A673 (cell line): Measurements from ENCODE around the gene OVCA2. TPM values are rescaled to one million over a fixed set of nuclear protein-coding genes. Genes with fewer than 3 reads are reported as not detected.

ENCODE experiments used
- BruUV-seq: library from RNA; stranded (reverse); fragments of 400-500 nt; replicated peaks from 2 replicates; lab custom pipeline; 2021; lab: Mats Ljungman, UMichigan
- CTCF ChIA-PET: fragments of 300-600 bp; sonication (Branson Sonifier 250); formaldehyde crosslinking; loops from one replicate; lab custom pipeline; 2022; ENCODE audit warnings: antibody characterized with exemption; lab: Charles Lee
- POLR2A ChIA-PET: fragments of 300-600 bp; sonication (Branson Sonifier 250); formaldehyde crosslinking; loops from one replicate; lab custom pipeline; 2022; ENCODE audit warnings: antibody characterized with exemption; ENCODE audit not compliant: low non-redundant PET; lab: Charles Lee
- DNase-seq: peaks from one replicate; pipeline ENCODE4 v3.0.0-alpha.2; 2015; ENCODE audit warnings: low spot score
- H3K27ac ChIP-seq: fragments of 200-600 bp; sonication (generic); 2 replicates; pipeline ENCODE4 v1.5.1; 2016; ENCODE audit warnings: mixed run types, low read depth, mild to moderate bottlenecking, mixed read lengths, antibody characterized with exemption, low read length; ENCODE audit not compliant: poor library complexity, severe bottlenecking
- H3K27me3 ChIP-seq: fragments of 200-600 bp; sonication (generic); replicated peaks from 2 replicates; pipeline ENCODE4 v1.6.1; 2017; ENCODE audit warnings: mixed run types, low read depth, mild to moderate bottlenecking, mixed read lengths, antibody characterized with exemption, low read length; ENCODE audit not compliant: insufficient read depth, poor library complexity
- H3K36me3 ChIP-seq: fragments of 200-600 bp; sonication (generic); 2 replicates; pipeline ENCODE4 v1.6.1; 2016; ENCODE audit warnings: mixed run types, mild to moderate bottlenecking, mixed read lengths, antibody characterized with exemption, low read length; ENCODE audit not compliant: insufficient read depth, poor library complexity, severe bottlenecking
- H3K4me1 ChIP-seq: fragments of 200-600 bp; sonication (generic); 2 replicates; pipeline ENCODE4 v1.6.1; 2017; ENCODE audit warnings: mixed run types, mild to moderate bottlenecking, mixed read lengths, antibody characterized with exemption, low read length; ENCODE audit not compliant: insufficient read depth, poor library complexity, severe bottlenecking
- H3K4me3 ChIP-seq: fragments of 200-600 bp; sonication (generic); 2 replicates; pipeline ENCODE4 v1.5.1; 2016; ENCODE audit warnings: low read depth, mixed run types, mild to moderate bottlenecking, mixed read lengths, low read length; ENCODE audit not compliant: poor library complexity, severe bottlenecking
- H3K9me3 ChIP-seq: fragments of 200-600 bp; sonication (generic); 2 replicates; pipeline ENCODE4 v1.6.1; 2016; ENCODE audit warnings: mixed run types, low read depth, mild to moderate bottlenecking, mixed read lengths, antibody characterized with exemption, low read length; ENCODE audit not compliant: poor library complexity, severe bottlenecking
- CTCF ChIP-seq: fragments of 300-800, 200-600 bp; sonication (generic); conservative IDR thresholded peaks from 2 replicates; pipeline ENCODE4 v1.5.1; 2017; ENCODE audit warnings: low read depth, mild to moderate bottlenecking, antibody characterized with exemption, low read length, moderate library complexity, mixed read lengths
- EZH2 ChIP-seq: fragments of 200-600 bp; sonication (generic); IDR thresholded peaks from 2 replicates; pipeline ENCODE4 v1.6.1; 2017; ENCODE audit warnings: borderline replicate concordance, low read depth, mild to moderate bottlenecking, mixed read lengths, antibody characterized with exemption, low read length; ENCODE audit not compliant: poor library complexity, severe bottlenecking
- intact Hi-C: fragments of 100-400 bp; cut with micrococcal nuclease; formaldehyde crosslinking; loops from one replicate; pipeline ENCODE4 v1.10.0; 2022; ENCODE audit not compliant: unreplicated experiment
- total RNA-seq: library from RNA; stranded (reverse); gene quantifications from 2 replicates; pipeline ENCODE4 v1.2.3, GENCODE V29; 2021

The OVCA2 gene
- total RNA-seq, 1 experiment from 2014 or later: 30.7 TPM

- intact Hi-C loops: no loop called here
- Histone ChIP-seq H3K36me3 (no peaks in the 10 kb centered on the region), H3K4me1 (peaks cover 21% of the 10 kb centered on the region), H3K27me3 (peaks cover 13% of the 10 kb centered on the region), H3K27ac (no peak overlapping the region), H3K9me3 (no peaks in the 10 kb centered on the region), H3K4me3 (no peak overlapping the region)
- BruUV-seq: no TSS peak
- ChIA-PET POLR2A (no interaction called here), CTCF (no interaction called here)
- DNase-seq: no peak
- TF ChIP-seq EZH2 (no peak), CTCF (no peak)
Measured at GRCh38 chr17:2022647-2023240, 19.1 kb upstream of the OVCA2 start.

DNA sequence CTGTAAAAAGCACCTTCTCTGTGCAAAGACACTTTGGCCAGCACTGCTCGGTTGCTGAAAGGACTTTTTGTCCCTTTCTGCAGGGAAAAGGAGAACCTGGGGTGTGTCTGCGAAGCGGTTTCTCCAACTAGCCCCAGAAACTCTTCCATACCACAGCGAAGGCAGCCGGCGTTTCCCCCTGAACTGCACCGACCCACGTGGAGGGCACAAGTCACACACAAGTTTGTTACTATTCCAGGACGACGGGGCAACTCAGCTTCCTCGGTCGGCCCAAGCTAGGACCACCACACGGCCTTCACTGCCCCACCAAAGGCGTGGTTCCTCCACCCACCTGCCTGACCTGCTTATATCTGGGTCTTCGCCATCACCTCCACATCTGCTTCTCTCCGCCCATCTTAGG, 18.6 kb upstream of the OVCA2 start:
- ChIA-PET POLR2A (interaction anchor here (0.6 kb wide), 1 partner anchor 12 kb away, joined by 4 read pairs; no protein-coding TSS in a partner anchor), CTCF (no interaction called here)
- no peak overlapping the region for H3K4me3 ChIP-seq
- no peak for TF ChIP-seq EZH2
- no peak for TF ChIP-seq CTCF
- DNase-seq: no peak
- peaks cover 13% of the 10 kb centered on the region for H3K27me3 ChIP-seq
- H3K9me3 ChIP-seq: no peaks in the 10 kb centered on the region
- peaks cover 26% of the 10 kb centered on the region for H3K4me1 ChIP-seq
- H3K27ac ChIP-seq: no peak overlapping the region
- BruUV-seq: no TSS peak
- intact Hi-C loops: no loop called here
- H3K36me3 ChIP-seq: no peaks in the 10 kb centered on the region

GRCh38 chr17:2023692-2024571, 17.9 kb upstream of the OVCA2 start:
- no TSS peak for BruUV-seq
- H3K4me1 ChIP-seq: peaks cover 33% of the 10 kb centered on the region
- no peaks in the 10 kb centered on the region for H3K9me3 ChIP-seq
- peaks cover 13% of the 10 kb centered on the region for H3K27me3 ChIP-seq
- no peak for TF ChIP-seq EZH2
- no peak; the same call in 1 of the 2 replicates for TF ChIP-seq CTCF
- intact Hi-C loops: no loop called here
- ChIA-PET CTCF (no interaction called here), POLR2A (interaction anchor here (0.6 kb wide), 1 partner anchor 12 kb away, joined by 4 read pairs; no protein-coding TSS in a partner anchor)
- no peaks in the 10 kb centered on the region for H3K36me3 ChIP-seq
- H3K4me3 ChIP-seq: peak overlapping the region; percentile 67
- DNase-seq: peak; percentile 68
- H3K27ac ChIP-seq: no peak overlapping the region
